Midbrain (tissue), 1 donor: ENCODE results near the gene USP19.

Experiments
- DNase-seq: peaks from one replicate; lab custom pipeline; 2025; lab: John Stamatoyannopoulos, UW

The USP19 gene

DNA sequence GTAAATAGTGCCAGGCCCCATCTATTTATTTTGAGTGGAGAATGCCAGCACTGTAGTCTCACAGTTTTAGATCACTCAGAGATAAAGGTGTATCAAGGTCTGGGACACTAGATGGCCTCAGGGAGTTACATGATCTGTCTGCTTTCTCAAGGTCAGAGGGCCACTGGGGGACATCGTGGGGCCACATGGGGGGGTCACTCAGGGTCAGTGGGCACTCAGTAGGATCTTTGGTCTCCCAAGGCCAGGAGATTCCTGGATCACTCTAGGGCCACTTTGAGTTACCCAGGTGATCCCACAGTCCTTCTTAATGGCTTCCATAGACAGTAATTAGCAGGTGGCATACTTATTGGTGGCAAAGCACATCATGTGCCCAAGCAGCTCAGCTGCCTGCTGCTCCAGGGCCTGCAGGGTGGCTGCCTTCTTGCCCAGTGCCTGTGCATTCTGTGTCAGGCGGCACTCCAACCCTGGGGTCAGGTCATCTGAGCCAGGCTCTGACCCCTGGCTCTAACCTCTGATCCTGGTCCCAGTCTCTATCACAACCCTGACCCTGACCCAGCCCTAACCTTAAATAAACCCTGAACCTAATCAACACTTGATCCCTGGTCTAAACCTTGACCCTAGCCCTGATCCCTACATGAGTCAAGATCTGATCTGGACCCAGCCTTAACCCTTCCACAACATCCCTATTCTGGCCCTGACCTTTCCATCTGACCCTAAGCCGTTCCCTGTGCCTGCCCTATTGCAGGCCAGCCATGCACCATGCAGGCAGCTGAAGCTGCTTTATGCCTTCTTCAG is 14.0 kb upstream of the USP19 start:
- no peak for DNase-seq

GRCh38 chr3:49133226-49133951 is 12.8 kb upstream of the USP19 start:
- DNase-seq, result peak; percentile 78

- DNase-seq, result peak; percentile 50
These were observed 12.0 kb upstream of the USP19 start, which contains the start of gene LAMB2 for GRCh38 chr3:49132437-49133225. Gene LAMB2 (minus strand): TSS chr3:49133050. CDS start chr3:49132867, 183 bp downstream.

- DNase-seq, result no peak
These were observed 11.4 kb upstream of the USP19 start for GRCh38 chr3:49132073-49132436.

DNA sequence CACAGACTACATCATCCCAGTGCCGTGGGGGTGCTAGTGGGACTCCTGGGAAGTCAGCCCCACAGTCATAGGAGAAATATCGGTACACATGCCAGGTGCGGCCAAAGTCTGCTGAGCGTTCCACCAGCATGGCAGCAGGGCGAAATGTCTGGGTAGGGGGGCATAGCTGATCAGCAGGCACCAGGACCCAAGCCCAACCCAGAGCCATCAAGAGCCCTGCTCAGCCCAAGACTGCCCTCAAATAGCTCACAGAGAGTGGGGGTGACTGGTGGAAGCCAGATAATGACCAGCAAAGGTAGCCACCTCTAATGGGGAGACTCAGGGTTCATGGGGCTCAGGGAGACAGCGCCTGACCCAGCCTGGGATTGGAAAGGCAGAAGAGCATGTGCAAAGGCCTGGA is 11.0 kb upstream of the USP19 start:
- DNase-seq, result no peak

DNA sequence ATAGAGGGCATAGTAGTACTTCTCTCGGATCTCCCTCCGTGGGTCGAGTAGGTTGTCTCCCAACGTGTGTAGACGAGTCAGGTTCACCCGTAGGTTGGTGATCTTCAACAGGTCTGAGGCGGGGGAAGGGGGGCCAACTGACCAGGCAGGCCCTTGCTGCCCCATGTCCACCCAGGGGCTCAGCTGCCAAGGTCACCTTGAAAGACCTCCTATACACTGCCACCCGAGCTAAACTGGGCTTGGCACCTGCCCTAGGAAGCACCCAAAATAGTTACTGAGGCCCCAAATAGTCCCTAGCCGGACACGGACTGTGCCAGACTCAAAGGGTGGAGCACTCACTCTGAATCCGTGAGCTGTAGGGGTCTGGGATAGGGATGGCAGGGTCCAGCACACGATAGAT is 10.4 kb upstream of the USP19 start:
- DNase-seq, result no peak

DNA sequence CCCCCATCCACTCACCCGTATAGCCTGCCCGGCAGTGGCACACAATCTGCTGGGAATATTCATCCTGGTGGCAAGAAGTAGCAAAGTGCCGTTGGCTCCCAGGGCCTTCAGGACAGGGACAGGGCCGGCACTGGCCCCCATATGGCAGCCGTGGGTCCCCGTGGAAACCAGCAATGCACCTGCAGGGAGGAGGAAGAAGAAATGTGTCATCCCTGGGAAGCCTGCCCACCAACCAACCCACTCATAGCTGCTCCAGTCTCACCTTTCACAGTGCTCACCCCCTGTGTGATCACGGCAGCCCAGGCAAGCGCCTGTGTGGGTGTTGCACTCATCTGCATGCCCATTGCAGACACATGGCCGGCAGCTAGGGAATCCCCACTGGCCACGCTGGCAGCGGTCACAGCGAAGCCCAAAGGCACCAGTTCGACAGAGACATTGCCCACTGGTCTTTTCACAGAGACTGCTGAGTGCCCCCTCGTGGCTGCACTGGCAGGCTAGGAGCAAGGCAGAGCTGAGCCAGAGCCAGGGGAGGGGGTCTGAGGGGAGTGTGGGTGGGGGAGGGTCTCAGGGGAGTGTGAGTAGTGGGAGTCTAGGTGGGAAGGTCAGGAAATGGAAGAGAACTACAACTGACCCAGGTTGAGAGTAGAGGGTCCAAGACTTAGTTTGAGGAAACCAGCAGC is 4.5 kb upstream of the USP19 start:
- no peak for DNase-seq

DNA sequence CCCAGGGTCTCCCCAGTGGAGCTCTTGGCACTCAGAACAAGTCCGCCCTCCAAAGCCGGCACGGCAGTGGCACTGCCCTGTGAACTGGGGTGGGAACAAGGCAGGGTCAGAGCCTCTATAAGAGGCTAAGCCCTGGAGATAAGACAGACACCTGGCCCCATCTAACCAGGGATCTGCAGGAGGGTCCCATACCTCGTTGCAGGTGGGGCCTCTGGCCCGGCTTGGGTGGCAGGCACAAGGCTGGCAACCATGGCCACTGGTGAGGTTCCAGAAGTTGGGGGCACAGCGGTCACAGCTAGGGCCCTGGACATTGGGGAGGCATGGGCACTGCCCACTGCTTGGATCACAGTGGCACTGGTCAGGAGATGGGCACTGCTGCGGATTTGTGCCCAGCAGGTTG is 3.6 kb upstream of the USP19 start:
- no peak for DNase-seq

- no peak for DNase-seq
These were observed 3.1 kb upstream of the USP19 start for GRCh38 chr3:49123687-49124086.

GRCh38 chr3:49122886-49123545 is 2.4 kb upstream of the USP19 start:
- no peak for DNase-seq

DNA sequence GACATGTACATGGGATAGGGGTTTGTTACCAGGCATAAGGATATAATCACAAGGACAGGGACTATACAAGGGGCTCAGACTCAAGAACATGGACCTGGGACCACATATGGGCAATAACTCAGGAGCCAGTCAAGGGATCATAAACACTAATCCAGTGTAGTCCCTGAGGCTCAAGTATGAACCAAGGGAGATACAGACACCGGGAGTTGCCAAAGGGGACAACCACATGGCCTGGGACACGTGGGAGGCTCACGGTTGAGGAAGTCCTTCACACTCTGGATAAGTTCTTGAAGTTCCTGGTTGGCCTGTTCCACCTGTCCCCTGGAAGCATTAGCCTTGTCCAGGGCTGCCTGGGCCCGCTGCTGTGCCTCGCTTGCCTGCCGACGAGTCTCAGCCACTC is 1.8 kb upstream of the USP19 start:
- DNase-seq, result no peak

GRCh38 chr3:49122022-49122421 is 1.4 kb upstream of the USP19 start:
- no peak for DNase-seq

DNA sequence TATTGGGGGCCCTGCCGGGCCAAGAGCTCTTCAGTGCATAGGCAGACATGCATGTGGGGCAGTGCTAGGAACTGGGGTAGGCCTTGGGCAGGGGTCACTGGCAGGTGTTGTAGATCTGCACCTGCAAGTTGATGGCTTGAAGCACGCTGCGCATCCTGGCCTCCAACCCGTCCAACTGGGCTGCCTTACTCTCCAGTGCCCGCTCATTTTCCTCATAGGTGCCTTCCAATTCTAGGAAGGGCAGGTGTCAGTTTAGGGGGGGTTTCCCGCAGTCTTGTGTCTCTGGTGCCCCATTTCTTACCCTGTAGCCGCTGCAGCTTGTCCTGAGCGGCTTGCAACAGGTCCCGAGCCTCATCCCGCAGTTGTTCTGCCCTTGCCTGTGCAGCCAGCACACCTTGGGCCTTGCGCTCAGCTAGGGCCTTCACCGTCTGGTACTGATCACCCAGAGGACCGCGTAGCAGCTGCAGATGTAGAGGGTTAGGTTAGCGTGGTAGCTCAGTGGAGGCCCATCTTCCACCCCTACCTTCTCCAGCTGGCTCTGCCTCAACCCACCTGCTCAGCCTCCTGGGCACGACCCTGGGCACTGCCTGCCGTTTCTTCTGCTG is 611 bp upstream of the USP19 start:
- no peak for DNase-seq

DNA sequence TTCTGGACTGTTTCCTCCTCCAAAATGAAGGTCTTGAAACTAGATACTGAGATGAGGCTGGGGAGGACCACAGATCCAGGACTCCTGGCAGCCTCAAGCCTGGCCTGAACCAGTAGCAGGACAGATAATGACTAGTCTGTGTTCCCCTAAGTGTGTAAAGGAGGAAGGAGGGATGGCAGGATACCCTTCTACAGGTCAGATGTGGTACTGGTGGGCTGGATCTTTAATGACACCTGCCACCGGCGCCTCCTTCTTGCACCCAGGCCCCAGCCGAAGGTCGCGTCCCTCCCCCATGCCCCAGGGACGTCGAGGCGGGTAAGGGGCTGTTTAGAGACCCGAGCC is 556 bp downstream of the USP19 start:
- DNase-seq, result no peak

DNA sequence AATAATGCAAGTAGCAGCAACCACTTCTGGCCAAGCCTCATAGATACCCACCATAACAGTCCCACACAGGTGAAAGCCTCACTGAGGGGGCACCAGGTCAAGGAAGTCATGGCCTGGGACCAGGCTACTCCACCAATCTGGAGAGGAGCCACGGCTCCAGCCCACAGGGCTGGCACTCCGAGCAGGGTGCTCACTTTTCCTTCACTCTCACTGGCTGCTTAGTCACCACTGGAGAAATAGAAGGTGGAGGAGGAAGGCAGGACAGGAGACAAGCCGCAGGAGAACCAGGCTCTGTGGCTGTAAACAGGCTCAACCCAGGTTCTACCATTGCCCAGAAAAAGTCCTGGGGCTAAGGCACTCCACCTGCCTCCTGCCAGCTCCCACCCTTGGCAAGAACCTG is 1.2 kb downstream of the USP19 start:
- DNase-seq, result no peak

- no peak for DNase-seq
These were observed 1.6 kb downstream of the USP19 start for GRCh38 chr3:49119036-49119435.

DNA sequence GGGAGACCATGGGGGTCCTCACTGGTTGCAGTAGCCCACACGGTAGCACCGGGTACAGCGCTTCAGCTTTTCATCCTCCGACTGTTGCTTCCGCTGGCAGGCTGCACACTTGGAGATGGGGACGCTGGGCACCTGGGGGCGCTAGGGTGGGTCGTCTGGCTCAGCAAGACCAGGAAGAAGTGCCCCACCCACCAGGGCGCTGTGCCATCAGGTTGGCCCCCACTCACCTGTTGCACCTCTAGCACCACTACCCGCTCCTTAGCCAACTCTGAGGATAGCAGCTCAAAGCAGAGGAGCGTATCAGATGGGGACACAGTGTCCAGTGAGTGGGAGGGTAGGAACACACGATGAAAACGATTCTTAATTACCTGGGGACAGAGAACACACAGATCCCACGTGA is 8.4 kb downstream of the USP19 start:
- no peak for DNase-seq

DNA sequence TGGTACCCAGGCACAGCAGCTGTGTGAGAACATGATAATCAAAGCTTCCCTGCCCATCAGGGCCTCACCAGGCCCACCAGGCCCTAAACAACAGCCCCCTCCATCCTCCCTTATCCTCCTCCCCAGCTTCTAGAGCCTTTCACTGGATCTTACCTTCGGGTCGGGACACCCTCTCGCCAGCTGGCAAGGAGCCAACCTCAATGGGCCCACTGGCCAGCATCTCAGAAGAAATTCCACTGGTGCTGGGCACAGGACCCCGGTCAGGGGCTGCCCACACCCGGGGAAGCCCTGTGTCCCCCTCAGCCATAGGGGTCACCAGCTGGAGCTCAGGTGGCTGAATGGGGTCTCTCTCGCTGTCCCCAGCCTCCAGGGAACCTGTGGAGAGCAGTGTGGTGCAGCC is 9.3 kb downstream of the USP19 start:
- no peak for DNase-seq

GRCh38 chr3:49110780-49111179 is 9.8 kb downstream of the USP19 start:
- no peak for DNase-seq

DNA sequence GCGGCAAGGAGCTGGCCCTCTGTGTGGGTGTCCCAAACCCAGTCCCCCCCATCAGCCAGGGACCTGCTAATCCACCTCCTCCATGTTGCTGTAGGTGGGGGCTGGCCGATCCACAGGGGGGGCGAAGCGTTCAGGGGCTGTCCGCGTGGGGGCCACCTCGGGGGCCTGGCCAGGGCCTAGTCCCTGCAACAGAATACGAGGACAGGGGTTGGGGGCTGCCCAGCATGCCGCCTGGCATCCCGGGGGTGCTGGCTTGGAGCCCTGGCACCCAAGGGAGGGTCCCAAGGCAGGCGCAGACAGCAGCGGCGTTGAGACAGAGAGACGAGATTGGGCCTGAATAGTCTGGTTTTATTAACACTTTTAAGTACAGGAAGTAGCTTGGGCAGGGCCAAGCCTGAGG is 12.3 kb downstream of the USP19 start:
- no peak for DNase-seq
